MM.1S (cell line): Measurements from ENCODE around the gene MLNR.

Experiments
- DNase-seq: peaks from one replicate; pipeline ENCODE4 v3.0.0-alpha.2; 2015
- H2AFZ ChIP-seq: fragments of 300-600 bp; sonication (generic); 2 replicates; pipeline ENCODE4 v1.6.0; 2016; ENCODE audit warnings: antibody characterized with exemption, low read length
- H3F3A ChIP-seq: fragments of 300-600 bp; sonication (generic); 2 replicates; pipeline ENCODE4 v1.6.1; 2016; ENCODE audit warnings: mild to moderate bottlenecking, antibody characterized with exemption, low read length, moderate library complexity, mixed read lengths; ENCODE audit not compliant: insufficient read depth
- H3K27ac ChIP-seq: fragments of 300-600 bp; sonication (generic); 2 replicates; pipeline ENCODE4 v1.5.1; 2016; ENCODE audit warnings: mild to moderate bottlenecking, low read length
- H3K27me3 ChIP-seq: fragments of 300-600 bp; sonication (generic); replicated peaks from 2 replicates; pipeline ENCODE4 v1.6.0; 2016; ENCODE audit warnings: low read length; ENCODE audit not compliant: insufficient read depth
- H3K36me3 ChIP-seq: fragments of 300-600 bp; sonication (generic); replicated peaks from 2 replicates; pipeline ENCODE4 v1.6.1; 2016; ENCODE audit warnings: mild to moderate bottlenecking, low read length, mixed read lengths; ENCODE audit not compliant: insufficient read depth
- H3K4me1 ChIP-seq: fragments of 300-600 bp; sonication (generic); 2 replicates; pipeline ENCODE4 v1.6.1; 2016; ENCODE audit warnings: low read length, mixed read lengths
- H3K4me2 ChIP-seq: fragments of 300-600 bp; sonication (generic); 2 replicates; pipeline ENCODE4 v1.6.0; 2016; ENCODE audit warnings: low read depth, low read length
- H3K4me3 ChIP-seq: fragments of 300-600 bp; sonication (generic); 2 replicates; pipeline ENCODE4 v1.5.1; 2016; ENCODE audit warnings: low read length, mixed read lengths
- H3K79me2 ChIP-seq: fragments of 300-600 bp; sonication (generic); 2 replicates; pipeline ENCODE4 v1.6.1; 2016; ENCODE audit warnings: mixed run types, low read length, mixed read lengths
- H3K9ac ChIP-seq: fragments of 300-600 bp; sonication (generic); 2 replicates; pipeline ENCODE4 v1.6.1; 2016; ENCODE audit warnings: low read length, mixed read lengths
- H3K9me2 ChIP-seq: fragments of 300-600 bp; sonication (generic); replicated peaks from 2 replicates; pipeline ENCODE4 v1.6.1; 2016; ENCODE audit warnings: mild to moderate bottlenecking, low read length, mixed read lengths; ENCODE audit not compliant: insufficient read depth
- H3K9me3 ChIP-seq: fragments of 300-600 bp; sonication (generic); replicated peaks from 2 replicates; pipeline ENCODE4 v1.6.1; 2016; ENCODE audit warnings: mild to moderate bottlenecking, low read length, mixed read lengths; ENCODE audit not compliant: insufficient read depth
- H4K20me1 ChIP-seq: fragments of 300-600 bp; sonication (generic); 2 replicates; pipeline ENCODE4 v1.6.1; 2016; ENCODE audit warnings: mild to moderate bottlenecking, low read length, moderate library complexity, mixed read lengths; ENCODE audit not compliant: insufficient read depth
- CTCF ChIP-seq: fragments of 300-600 bp; sonication (generic); IDR thresholded peaks from 2 replicates; pipeline ENCODE4 v1.5.1; 2016; ENCODE audit warnings: antibody characterized with exemption, low read length, mixed read lengths
- EZH2 ChIP-seq: fragments of 300-600 bp; sonication (generic); optimal IDR thresholded peaks from 2 replicates; pipeline ENCODE3; 2017; ENCODE audit warnings: low read depth, mild to moderate bottlenecking, antibody characterized with exemption, low read length, mixed read lengths
- EZH2phosphoT487 ChIP-seq: fragments of 300-600 bp; sonication (generic); IDR thresholded peaks from 2 replicates; pipeline ENCODE4 v1.6.1; 2018; ENCODE audit warnings: antibody characterized with exemption, low read length

Gene MLNR

GRCh38 chr13:49210669-49211068 is 9.5 kb upstream of the MLNR start:
- H3K27ac ChIP-seq = no peak overlapping the region
- DNase-seq = no peak
- H3K9ac ChIP-seq = no peak overlapping the region
- no peaks in the 10 kb centered on the region for H3K79me2 ChIP-seq
- no peak for TF ChIP-seq CTCF
- TF ChIP-seq EZH2phosphoT487 = no peak
- no peak for TF ChIP-seq EZH2
- no peak overlapping the region for H3K4me3 ChIP-seq
- H3K4me1 ChIP-seq = no peaks in the 10 kb centered on the region
- no peaks in the 10 kb centered on the region for H3K27me3 ChIP-seq
- H3K9me3 ChIP-seq = no peaks in the 10 kb centered on the region
- no peaks in the 10 kb centered on the region for H4K20me1 ChIP-seq
- H3K36me3 ChIP-seq = no peaks in the 10 kb centered on the region
- H3F3A ChIP-seq = no peaks in the 10 kb centered on the region
- no peaks in the 10 kb centered on the region for H3K9me2 ChIP-seq
- no peak overlapping the region for H3K4me2 ChIP-seq
- H2AFZ ChIP-seq = no peak overlapping the region

- no peaks in the 10 kb centered on the region for H3K36me3 ChIP-seq
- no peaks in the 10 kb centered on the region for H3K79me2 ChIP-seq
- no peaks in the 10 kb centered on the region for H3K9me2 ChIP-seq
- no peaks in the 10 kb centered on the region for H4K20me1 ChIP-seq
- H3K27ac ChIP-seq = no peak overlapping the region
- no peak for TF ChIP-seq CTCF
- no peak for TF ChIP-seq EZH2
- no peak for TF ChIP-seq EZH2phosphoT487
- H3F3A ChIP-seq = no peaks in the 10 kb centered on the region
- H3K4me2 ChIP-seq = no peak overlapping the region
- no peak overlapping the region for H2AFZ ChIP-seq
- H3K4me1 ChIP-seq = no peaks in the 10 kb centered on the region
- H3K4me3 ChIP-seq = no peak overlapping the region
- H3K9me3 ChIP-seq = no peaks in the 10 kb centered on the region
- no peak overlapping the region for H3K9ac ChIP-seq
- no peaks in the 10 kb centered on the region for H3K27me3 ChIP-seq
- DNase-seq = no peak
Observed at GRCh38 chr13:49213539-49213938, 6.6 kb upstream of the MLNR start.

DNA sequence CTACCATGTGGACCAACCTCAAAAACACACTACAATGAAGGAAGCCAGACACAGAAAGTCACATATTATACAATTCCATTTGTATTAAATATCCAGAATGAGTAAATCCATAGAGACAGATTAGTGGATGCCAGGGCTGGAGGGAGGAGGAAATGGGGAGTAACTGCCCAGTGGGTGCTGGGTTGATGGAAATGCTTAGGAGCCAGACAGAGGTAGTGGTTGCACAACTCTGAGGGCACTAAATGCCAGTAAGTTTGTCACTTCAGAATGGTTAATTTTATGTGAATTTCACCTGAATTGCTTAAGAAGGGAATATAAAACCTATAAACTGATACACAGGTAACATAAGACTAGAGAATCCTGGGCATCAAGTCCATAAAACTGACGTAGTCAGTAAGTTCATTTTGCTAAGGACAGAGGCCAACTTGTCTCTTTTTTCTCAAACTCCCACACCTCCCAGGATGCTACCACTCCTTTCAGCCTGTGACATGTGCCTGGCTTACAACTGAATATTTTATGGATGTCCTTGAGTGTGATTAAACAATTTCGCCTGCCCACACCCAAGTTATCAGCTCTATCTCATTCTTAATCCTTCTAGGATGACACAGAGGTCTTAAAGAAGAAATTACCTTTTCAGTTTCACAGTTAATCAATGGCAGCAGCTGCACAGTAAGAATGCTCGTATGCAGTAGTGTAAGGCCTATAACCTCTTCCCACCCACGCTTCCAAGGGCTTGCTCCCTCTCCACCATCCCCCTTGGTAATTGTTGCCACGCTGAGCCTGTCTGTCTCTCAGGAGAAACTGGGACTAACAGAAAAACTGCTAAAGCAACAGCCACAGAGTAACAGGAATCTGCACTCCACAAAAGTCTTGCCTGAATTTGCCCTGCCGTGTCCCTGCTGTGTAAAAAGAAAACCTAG is 5.9 kb upstream of the MLNR start:
- no peak for TF ChIP-seq EZH2phosphoT487
- no peak for TF ChIP-seq EZH2
- TF ChIP-seq CTCF = no peak
- Histone ChIP-seq H2AFZ (no peak overlapping the region), H3K27me3 (no peaks in the 10 kb centered on the region), H4K20me1 (no peaks in the 10 kb centered on the region), H3K9ac (no peak overlapping the region), H3K4me1 (no peaks in the 10 kb centered on the region), H3K27ac (no peak overlapping the region), H3K36me3 (no peaks in the 10 kb centered on the region), H3F3A (no peaks in the 10 kb centered on the region), H3K9me3 (no peaks in the 10 kb centered on the region), H3K79me2 (no peaks in the 10 kb centered on the region), H3K9me2 (no peaks in the 10 kb centered on the region), H3K4me3 (no peak overlapping the region), H3K4me2 (no peak overlapping the region)
- no peak for DNase-seq
